Osteocyte (in vitro differentiated cells): ENCODE data around the gene SMAD3. TPM values are rescaled to one million over a fixed set of nuclear protein-coding genes. Genes with fewer than 3 reads are reported as not detected.

Experiments
- DNase-seq: peaks from one replicate; pipeline ENCODE4 v3.0.0; 2021; ENCODE audit warnings: mixed read lengths; ENCODE audit not compliant: unreplicated experiment; ENCODE audit errors: extremely low spot score
- H3K27ac Mint-ChIP-seq: one replicate; pipeline ENCODE4 v1.8.0; 2021; ENCODE audit warnings: mild to moderate bottlenecking, mixed read lengths; ENCODE audit not compliant: unreplicated experiment
- H3K27me3 Mint-ChIP-seq: one replicate; pipeline ENCODE4 v1.8.0; 2021; ENCODE audit warnings: mixed read lengths; ENCODE audit not compliant: unreplicated experiment
- H3K36me3 Mint-ChIP-seq: one replicate; pipeline ENCODE4 v1.8.0; 2021; ENCODE audit warnings: mixed read lengths; ENCODE audit not compliant: unreplicated experiment
- H3K4me1 Mint-ChIP-seq: one replicate; pipeline ENCODE4 v1.8.0; 2021; ENCODE audit warnings: mixed read lengths; ENCODE audit not compliant: unreplicated experiment
- H3K4me3 Mint-ChIP-seq: one replicate; pipeline ENCODE4 v1.8.0; 2021; ENCODE audit warnings: mild to moderate bottlenecking, moderate library complexity, mixed read lengths; ENCODE audit not compliant: unreplicated experiment
- H3K9me3 Mint-ChIP-seq: one replicate; pipeline ENCODE4 v1.8.0; 2021; ENCODE audit warnings: mixed read lengths; ENCODE audit not compliant: unreplicated experiment
- CTCF ChIP-seq: fragments of 200-600 bp; sonication (generic); IDR thresholded peaks from 2 replicates; pipeline ENCODE4 v1.5.0; 2021; ENCODE audit warnings: antibody characterized with exemption, mild to moderate bottlenecking, moderate library complexity
- total RNA-seq: library from RNA; stranded (reverse); gene quantifications from 2 replicates; pipeline ENCODE4 v1.2.1, GENCODE V29; 2021

SMAD3 gene
- total RNA-seq, 1 donor from 2014 or later = 39.7 TPM

DNA sequence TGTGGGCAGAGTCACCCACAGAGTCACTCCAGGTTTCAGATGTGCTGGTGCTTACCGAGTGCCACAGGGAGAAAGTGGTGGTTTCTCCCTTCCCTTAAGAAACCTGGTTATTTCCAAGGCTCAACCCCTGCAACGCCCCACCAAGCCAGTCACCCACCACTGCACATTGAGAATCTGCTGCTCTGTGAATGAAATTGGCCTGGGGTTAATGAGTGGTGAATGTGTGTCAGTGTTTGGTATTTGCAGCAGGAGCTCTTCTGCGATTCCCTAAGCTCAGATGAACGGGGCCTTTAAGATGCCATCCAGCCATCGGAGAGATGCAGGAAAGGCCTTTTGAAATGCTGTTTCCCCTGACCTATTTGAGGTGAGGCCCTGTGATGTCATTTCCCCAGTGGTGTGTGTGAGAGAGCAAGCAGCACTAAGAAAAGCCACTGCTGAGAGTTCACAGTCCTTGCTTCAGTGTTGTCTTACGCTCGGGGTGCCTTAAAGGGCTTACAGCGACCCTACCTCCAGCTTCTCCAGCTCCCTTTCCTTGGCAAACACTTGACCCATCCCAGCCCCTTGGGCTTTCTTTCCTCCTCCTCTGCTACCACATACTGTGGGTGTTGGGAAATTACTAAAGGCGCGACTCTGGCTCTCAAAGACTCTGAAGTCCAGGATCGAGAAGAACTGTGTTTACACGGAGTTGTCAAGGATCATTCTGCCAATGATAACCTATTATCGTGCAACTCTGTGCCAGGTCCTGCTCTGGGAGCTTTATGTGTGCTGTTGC, 68.9 kb downstream of the SMAD3 start:
- DNase-seq = no peak
- Mint-ChIP-seq H3K27me3 (no peaks in the 10 kb centered on the region), H3K4me3 (no peak overlapping the region), H3K9me3 (no peaks in the 10 kb centered on the region), H3K36me3 (no peaks in the 10 kb centered on the region), H3K4me1 (peaks cover 75% of the 10 kb centered on the region), H3K27ac (peak overlapping the region; percentile 87)
- TF ChIP-seq CTCF = no peak

GRCh38 chr15:67134871-67135492, 69.6 kb downstream of the SMAD3 start:
- peak overlapping the region; percentile 87 for H3K27ac Mint-ChIP-seq
- H3K9me3 Mint-ChIP-seq = no peaks in the 10 kb centered on the region
- DNase-seq = no peak
- no peaks in the 10 kb centered on the region for H3K36me3 Mint-ChIP-seq
- H3K4me3 Mint-ChIP-seq = no peak overlapping the region
- H3K4me1 Mint-ChIP-seq = peaks cover 80% of the 10 kb centered on the region
- TF ChIP-seq CTCF = no peak
- H3K27me3 Mint-ChIP-seq = no peaks in the 10 kb centered on the region

DNA sequence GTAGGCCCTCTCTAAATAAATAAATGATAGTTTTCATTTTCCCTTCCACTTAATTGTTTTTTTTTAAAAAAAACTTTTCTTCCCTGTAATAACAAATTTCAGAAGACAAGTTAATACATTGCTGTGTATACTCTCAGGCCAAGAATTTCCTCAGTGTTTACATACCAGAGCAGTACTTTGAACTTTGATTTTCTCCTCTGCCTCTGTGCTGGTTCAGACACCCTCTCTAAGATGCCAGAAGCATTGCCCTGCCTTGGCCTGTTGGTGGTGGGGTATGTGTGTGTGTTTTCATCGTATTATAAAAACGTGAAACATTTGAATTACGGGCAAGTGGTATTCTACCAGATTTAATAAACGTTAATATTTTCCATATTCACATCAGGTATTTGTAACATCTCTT, 70.1 kb downstream of the SMAD3 start:
- Mint-ChIP-seq H3K27me3 (no peaks in the 10 kb centered on the region), H3K9me3 (no peaks in the 10 kb centered on the region), H3K36me3 (no peaks in the 10 kb centered on the region), H3K27ac (peak overlapping the region; percentile 87), H3K4me3 (no peak overlapping the region), H3K4me1 (peaks cover 84% of the 10 kb centered on the region)
- TF ChIP-seq CTCF = peak; percentile 43
- DNase-seq = no peak

- H3K27ac Mint-ChIP-seq = peak overlapping the region; percentile 59
- TF ChIP-seq CTCF = no peak
- no peaks in the 10 kb centered on the region for H3K27me3 Mint-ChIP-seq
- no peak overlapping the region for H3K4me3 Mint-ChIP-seq
- peaks cover 81% of the 10 kb centered on the region for H3K4me1 Mint-ChIP-seq
- DNase-seq = no peak
- H3K9me3 Mint-ChIP-seq = no peaks in the 10 kb centered on the region
- H3K36me3 Mint-ChIP-seq = no peaks in the 10 kb centered on the region
Measured at GRCh38 chr15:67136802-67137201, 71.4 kb downstream of the SMAD3 start.

DNA sequence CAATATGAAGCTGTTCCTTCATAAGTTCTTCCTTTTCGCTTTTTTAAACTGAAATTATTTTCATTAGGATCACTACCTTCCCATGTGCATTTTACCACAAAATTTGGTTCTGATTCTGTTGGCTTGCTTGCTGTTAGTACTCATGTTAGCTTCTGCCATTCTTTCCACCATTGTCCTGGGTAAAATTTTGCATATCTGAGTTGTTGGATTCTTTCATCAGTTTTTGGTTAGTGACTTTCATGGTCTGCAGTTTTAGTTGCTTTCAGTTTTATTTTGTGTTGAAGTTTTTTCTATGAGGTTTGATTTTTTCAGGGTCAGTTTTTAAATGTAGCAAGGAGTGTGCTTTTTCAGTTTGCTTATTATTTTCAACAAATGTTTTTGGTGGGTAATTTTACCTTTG, 71.9 kb downstream of the SMAD3 start:
- peak overlapping the region; percentile 13 for H3K27ac Mint-ChIP-seq
- DNase-seq = no peak
- no peaks in the 10 kb centered on the region for H3K27me3 Mint-ChIP-seq
- H3K36me3 Mint-ChIP-seq = no peaks in the 10 kb centered on the region
- peaks cover 87% of the 10 kb centered on the region for H3K4me1 Mint-ChIP-seq
- TF ChIP-seq CTCF = no peak
- H3K4me3 Mint-ChIP-seq = no peak overlapping the region
- H3K9me3 Mint-ChIP-seq = no peaks in the 10 kb centered on the region
